Spleen (tissue), 11 donors: ENCODE results near the gene OSER1. TPM values are rescaled to one million over a fixed set of nuclear protein-coding genes. Genes with fewer than 3 reads are reported as not detected.

ENCODE experiments used
- DNase-seq: peaks from one replicate; pipeline ENCODE4 v3.0.0-alpha.2; 2020
- H3K27ac ChIP-seq, 8 donors: fragments of 200-600 bp; sonication (generic) in 7 of 8; 1 replicate in 4 of 8; 2 replicates in 4 of 8; pipeline versions ENCODE4 v1.5.0 to v1.8.0; 2016 to 2021; ENCODE audit warnings: inconsistent platforms in 4 of 8, mild to moderate bottlenecking in 4 of 8, moderate library complexity in 1 of 8
- H3K27me3 ChIP-seq, 7 donors: fragments of 200-600 bp; sonication (generic) in 6 of 7; replicated peaks in 1 of 7; 1 replicate in 4 of 7; 2 replicates in 3 of 7; pipeline versions ENCODE4 v1.5.0 to v1.8.0; 2016 to 2021; ENCODE audit warnings: inconsistent platforms in 3 of 7, mild to moderate bottlenecking in 1 of 7
- H3K36me3 ChIP-seq, 6 donors: fragments of 200-600 bp; sonication (generic) in 5 of 6; 1 replicate in 4 of 6; 2 replicates in 2 of 6; pipeline versions ENCODE4 v1.5.0 to v1.8.0; 2016 to 2021; ENCODE audit warnings: inconsistent platforms in 2 of 6
- H3K4me1 ChIP-seq, 6 donors: fragments of 200-600 bp; sonication (generic) in 5 of 6; 1 replicate in 3 of 6; 2 replicates in 3 of 6; pipeline versions ENCODE4 v1.5.0 to v1.8.0; 2016 to 2021; ENCODE audit warnings: inconsistent platforms in 3 of 6
- H3K4me3 ChIP-seq, 8 donors: fragments of 200-600 bp; sonication (generic) in 7 of 8; 1 replicate in 4 of 8; 2 replicates in 4 of 8; pipeline versions ENCODE4 v1.5.0 to v1.8.0; 2016 to 2021; ENCODE audit warnings: inconsistent platforms in 4 of 8, mild to moderate bottlenecking in 4 of 8, moderate library complexity in 2 of 8
- H3K9me3 ChIP-seq, 8 donors: fragments of 200-600 bp; sonication (generic) in 7 of 8; 1 replicate in 4 of 8; 2 replicates in 4 of 8; pipeline versions ENCODE4 v1.5.0 to v1.8.0; 2016 to 2021; ENCODE audit warnings: inconsistent platforms in 4 of 8
- CTCF ChIP-seq, 11 experiments: fragments of 200-600 bp in 7 of 11; fragments of 450-650 bp in 4 of 11; sonication (generic) in 4 of 11; IDR thresholded peaks in 8 of 11; conservative IDR thresholded peaks in 3 of 11; 1 replicate in 7 of 11; 2 replicates in 4 of 11; pipeline versions ENCODE4 v1.4.0 to v1.8.0; 2016 to 2021; ENCODE audit warnings: antibody characterized with exemption in 11 of 11, inconsistent platforms in 4 of 11, mild to moderate bottlenecking in 1 of 11
- POLR2A ChIP-seq, 3 donors: fragments of 450-650 bp; IDR thresholded peaks; one replicate each; pipeline ENCODE4 v1.5.1; 2017; ENCODE audit warnings: antibody characterized with exemption in 3 of 3, mild to moderate bottlenecking in 1 of 3
- POLR2AphosphoS5 ChIP-seq, 3 donors: sonication (generic); formaldehyde crosslinking; IDR thresholded peaks; one replicate each; pipeline ENCODE4 v1.5.1; 2017; ENCODE audit warnings: antibody characterized with exemption in 3 of 3
- WGBS, 5 donors: extraction: QIAGEN DNeasy Blood & Tissue Kit in 3 of 5; methylation state at CpG; one replicate each; pipeline versions ENCODE4 v1.1.5 to v1.1.7; 2013 to 2018; 5-methylcytosine and 5-hydroxymethylcytosine counted together
- intact Hi-C: fragments of 100-400 bp; cut with DNase I; formaldehyde crosslinking; loops from one replicate; pipeline ENCODE4 v1.15.0; 2023; ENCODE audit warnings: low total_unique reads
- polyA plus RNA-seq, 3 donors: library from polyadenylated mRNA; stranded (reverse); fragments of 200-250 nt; gene quantifications; one replicate each; pipeline ENCODE4 v1.2.1, GENCODE V29; 2013
- total RNA-seq, 7 donors: library from RNA; depleted of rRNA in 3 of 7; stranded (reverse); fragments of >200 nt in 3 of 7; fragmentation: NEBNext Ultra II Directional in 4 of 7; extraction: Animal tissue kit (Norgen Biotek cat#: 25700) in 4 of 7; gene quantifications; one replicate each; pipeline versions ENCODE4 v1.1.0 to v1.2.1, GENCODE V29; 2016 to 2021
- donor health status: healthy with polysubstance abuse.
- donor health status: DM: no; HTN: no; CAD: no; lungs with moderate emphysema.
- donor health status: DM: no; HTN: no; CAD: no.
- donor health status: Bipolar disorder and iron deficiency.
- donor health status: healthy.
- donor health status: DM: no; HTN: no; CAD: no.
- donor health status: DM: yes; HTN: yes; CAD: no.

Gene OSER1
- total and polyA plus RNA-seq, 10 donors: 28.5 to 47.0 (median 38.2) TPM

DNA sequence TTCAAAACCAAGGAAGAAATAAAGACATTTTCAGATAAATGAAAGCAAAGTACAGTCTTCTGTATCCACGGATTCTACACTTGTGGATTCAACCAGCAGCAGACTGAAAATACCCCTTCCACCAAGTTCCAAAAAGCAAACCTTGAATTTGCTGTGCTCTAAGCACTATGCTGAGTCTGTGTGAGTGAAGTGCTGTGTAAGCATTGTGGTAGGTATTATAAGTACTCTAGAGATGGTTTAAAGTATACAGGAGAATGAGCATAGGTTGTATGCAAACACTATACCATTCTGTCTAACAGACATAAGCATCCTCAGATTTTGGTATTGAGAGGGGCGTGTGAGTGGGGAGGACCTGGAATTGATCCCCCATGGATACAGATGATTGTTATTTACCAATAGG, 9.6 kb downstream of the OSER1 start:
- no peak overlapping the region for H3K27ac ChIP-seq
- 45 to 95% (median 74%) methylated on average over 2 of the region's 2 CpGs for WGBS, 5 donors
- peaks cover 3 to 99% (median 85%) of the 10 kb centered on the region in 6 donors for H3K36me3 ChIP-seq
- intact Hi-C loops: no loop called here
- no peak for TF ChIP-seq POLR2AphosphoS5 (IDR thresholded peaks at IDR 0.05)
- TF ChIP-seq CTCF (IDR thresholded peaks at IDR 0.05 in 8 of 11, conservative IDR thresholded peaks at IDR 0.05 in 3 of 11): no peak
- no peak for TF ChIP-seq POLR2A (IDR thresholded peaks at IDR 0.05)
- no peaks in the 10 kb centered on the region for H3K9me3 ChIP-seq
- H3K27me3 ChIP-seq: no peaks in the 10 kb centered on the region
- H3K4me1 ChIP-seq: peaks cover 0 to 50% (median 10%) of the 10 kb centered on the region in 6 donors
- no peak for DNase-seq
- no peak overlapping the region for H3K4me3 ChIP-seq

GRCh38 chr20:44200371-44200770, 10.2 kb downstream of the OSER1 start:
- TF ChIP-seq CTCF (IDR thresholded peaks at IDR 0.05 in 8 of 11, conservative IDR thresholded peaks at IDR 0.05 in 3 of 11) (no peak), POLR2A (IDR thresholded peaks at IDR 0.05) (no peak), POLR2AphosphoS5 (IDR thresholded peaks at IDR 0.05) (no peak)
- Histone ChIP-seq H3K27me3 (no peaks in the 10 kb centered on the region), H3K9me3 (no peaks in the 10 kb centered on the region), H3K27ac (no peak overlapping the region), H3K4me3 (no peak overlapping the region), H3K36me3 (peaks cover 3 to 98% (median 79%) of the 10 kb centered on the region in 6 donors), H3K4me1 (peaks cover 0 to 47% (median 10%) of the 10 kb centered on the region in 6 donors)
- WGBS, 5 donors: 81 to 92% (median 83%) methylated on average over 4 of the region's 4 CpGs
- DNase-seq: no peak
- intact Hi-C loops: no loop called here

DNA sequence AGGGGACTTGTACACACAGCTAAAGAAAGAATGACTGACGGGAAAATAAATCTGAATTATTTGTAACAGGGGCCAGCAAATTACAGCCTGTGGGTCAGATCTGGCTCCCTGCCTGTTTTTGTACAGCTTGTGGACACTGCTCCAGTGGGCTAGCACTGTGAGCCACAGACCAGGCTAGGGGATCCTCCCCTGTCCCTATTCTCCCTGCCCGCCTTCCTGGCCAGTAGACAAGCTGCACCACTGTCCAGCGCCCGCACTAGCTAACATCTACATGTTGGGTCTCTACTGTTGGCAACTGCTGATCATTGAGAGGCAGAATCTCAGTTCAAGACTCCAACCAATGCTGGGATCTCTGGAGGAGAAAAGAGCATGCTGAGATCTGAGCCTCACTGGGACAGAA, 10.7 kb downstream of the OSER1 start:
- intact Hi-C loops: no loop called here
- no peak for DNase-seq
- WGBS, 5 donors: 86 to 97% (median 93%) methylated on average over 2 to 4 of the region's 4 CpGs
- no peak overlapping the region for H3K27ac ChIP-seq
- H3K27me3 ChIP-seq: no peaks in the 10 kb centered on the region
- peaks cover 0 to 42% (median 10%) of the 10 kb centered on the region in 6 donors for H3K4me1 ChIP-seq
- TF ChIP-seq CTCF (IDR thresholded peaks at IDR 0.05 in 8 of 11, conservative IDR thresholded peaks at IDR 0.05 in 3 of 11): no peak
- no peak for TF ChIP-seq POLR2AphosphoS5 (IDR thresholded peaks at IDR 0.05)
- no peak for TF ChIP-seq POLR2A (IDR thresholded peaks at IDR 0.05)
- H3K36me3 ChIP-seq: peaks cover 3 to 94% (median 75%) of the 10 kb centered on the region in 6 donors
- H3K4me3 ChIP-seq: no peak overlapping the region
- H3K9me3 ChIP-seq: no peaks in the 10 kb centered on the region

DNA sequence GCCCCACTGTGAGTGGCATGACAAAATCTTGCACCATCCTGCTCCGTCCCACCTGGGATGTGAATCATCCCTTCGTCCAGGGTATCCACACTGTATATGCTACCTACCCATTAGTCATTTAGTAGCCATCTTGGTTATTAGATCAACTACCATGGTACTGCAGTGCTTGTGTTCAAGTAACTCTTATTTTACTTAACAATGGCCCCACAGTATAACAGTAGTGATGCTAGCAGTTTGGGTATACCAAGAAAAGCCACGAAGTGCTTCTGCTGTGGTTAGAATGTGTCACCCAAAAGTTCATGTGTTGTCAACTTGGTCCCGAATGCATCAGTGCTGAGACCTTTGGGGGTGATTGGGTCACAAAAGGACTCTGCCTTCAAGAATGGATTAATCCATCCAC, 11.7 kb downstream of the OSER1 start:
- TF ChIP-seq CTCF (IDR thresholded peaks at IDR 0.05 in 8 of 11, conservative IDR thresholded peaks at IDR 0.05 in 3 of 11) (no peak), POLR2A (IDR thresholded peaks at IDR 0.05) (no peak), POLR2AphosphoS5 (IDR thresholded peaks at IDR 0.05) (no peak)
- Histone ChIP-seq H3K27ac (no peak overlapping the region), H3K4me3 (no peak overlapping the region), H3K36me3 (peaks cover 3 to 83% (median 67%) of the 10 kb centered on the region in 6 donors), H3K9me3 (no peaks in the 10 kb centered on the region), H3K27me3 (no peaks in the 10 kb centered on the region), H3K4me1 (peaks cover 0 to 32% (median 3%) of the 10 kb centered on the region in 6 donors)
- 70 to 86% (median 79%) methylated on average over 4 of the region's 4 CpGs for WGBS, 5 donors
- intact Hi-C loops: no loop called here
- DNase-seq: no peak
